MV-4-11 (cell line): ENCODE measurements around the gene ST6GAL2.
A peak's percentile ranks its signal among the peaks of the same experiment; 100 is the strongest.

Experiments used
- DNase-seq: peaks from one replicate; lab custom pipeline; 2025; lab: John Stamatoyannopoulos, UW

The ST6GAL2 gene

GRCh38 chr2:106885971-106886915 is at the start of gene ST6GAL2:
Gene ST6GAL2, minus strand, starts transcription at chr2:106886167. Its CDS starts 42,190 bp downstream, at chr2:106843977.
- no peak for DNase-seq

GRCh38 chr2:106932644-106933043 is 46.7 kb upstream of the ST6GAL2 start:
- no peak for DNase-seq

GRCh38 chr2:106931717-106932335 is 45.9 kb upstream of the ST6GAL2 start:
- no peak for DNase-seq

GRCh38 chr2:106921451-106921850 is 35.5 kb upstream of the ST6GAL2 start:
- DNase-seq: no peak

GRCh38 chr2:106919012-106919411 is 33.0 kb upstream of the ST6GAL2 start:
- DNase-seq: no peak

GRCh38 chr2:106904242-106904641 is 18.3 kb upstream of the ST6GAL2 start:
- DNase-seq: no peak

- peak; percentile 3 for DNase-seq
These were observed 14.0 kb upstream of the ST6GAL2 start for GRCh38 chr2:106899786-106900530.

- DNase-seq: no peak
These were observed 8.6 kb upstream of the ST6GAL2 start for GRCh38 chr2:106894545-106894944.

- no peak for DNase-seq
These were observed 6.1 kb upstream of the ST6GAL2 start for GRCh38 chr2:106892048-106892447.

GRCh38 chr2:106890606-106891005 is 4.6 kb upstream of the ST6GAL2 start:
- no peak for DNase-seq

GRCh38 chr2:106886916-106887758 is 1.2 kb upstream of the ST6GAL2 start:
- DNase-seq: no peak

- no peak for DNase-seq
These were observed 638 bp downstream of the ST6GAL2 start for GRCh38 chr2:106885329-106885728.

GRCh38 chr2:106882673-106883072 is 3.3 kb downstream of the ST6GAL2 start:
- no peak for DNase-seq

GRCh38 chr2:106878206-106878605 is 7.8 kb downstream of the ST6GAL2 start:
- DNase-seq: no peak

GRCh38 chr2:106876699-106877098 is 9.3 kb downstream of the ST6GAL2 start:
- DNase-seq: no peak

GRCh38 chr2:106869512-106870275 is 16.3 kb downstream of the ST6GAL2 start:
- no peak for DNase-seq

GRCh38 chr2:106868275-106868674 is 17.7 kb downstream of the ST6GAL2 start:
- DNase-seq: no peak

GRCh38 chr2:106867196-106867953 is 18.6 kb downstream of the ST6GAL2 start:
- DNase-seq: no peak

- no peak for DNase-seq
These were observed 19.3 kb downstream of the ST6GAL2 start for GRCh38 chr2:106866641-106867040.

- no peak for DNase-seq
These were observed 21.9 kb downstream of the ST6GAL2 start for GRCh38 chr2:106864051-106864450.
